GM19395 (cell line): ENCODE results near the gene PGK1.
"Not testable (repeated sequence)": the region's sequence is repeated elsewhere in the genome, so short reads cannot be mapped to it uniquely, and the experiment has no call there.

Experiments used
- ATAC-seq: cut with Tn5 transposase; IDR thresholded peaks from one replicate; pipeline ENCODE4 v1.9.1; 2021; ENCODE audit warnings: mild to moderate bottlenecking, moderate library complexity; ENCODE audit not compliant: unreplicated experiment

Gene PGK1

GRCh38 chrX:78103623-78104446, at the start of gene PGK1:
Gene PGK1 (plus strand): TSS chrX:78104248. CDS start chrX:78104341, 93 bp downstream.
- ATAC-seq, result peak; percentile 93

GRCh38 chrX:78063687-78064086, 40.4 kb upstream of the PGK1 start:
- ATAC-seq, result no peak

GRCh38 chrX:78064152-78064551, 39.9 kb upstream of the PGK1 start:
- ATAC-seq, result no peak

- peak; percentile 86 for ATAC-seq
Measured at GRCh38 chrX:78064698-78065601, 39.1 kb upstream of the PGK1 start.

- no peak for ATAC-seq
Measured at GRCh38 chrX:78066110-78066509, 37.9 kb upstream of the PGK1 start.

GRCh38 chrX:78071331-78071730, 32.7 kb upstream of the PGK1 start:
- ATAC-seq, result no peak

- not testable (repeated sequence) for ATAC-seq
Measured at GRCh38 chrX:78073147-78074077, 30.6 kb upstream of the PGK1 start.

- peak; percentile 57 for ATAC-seq
Measured at GRCh38 chrX:78074088-78074487, 30.0 kb upstream of the PGK1 start.

- ATAC-seq, result no peak
Measured at GRCh38 chrX:78075787-78076389, 28.2 kb upstream of the PGK1 start.

- not testable (repeated sequence) for ATAC-seq
Measured at GRCh38 chrX:78081413-78081812, 22.6 kb upstream of the PGK1 start.

GRCh38 chrX:78092296-78092695, 11.8 kb upstream of the PGK1 start:
- peak; percentile 82 for ATAC-seq

- no peak for ATAC-seq
Measured at GRCh38 chrX:78098108-78098507, 5.9 kb upstream of the PGK1 start.

GRCh38 chrX:78102091-78102490, 2.0 kb upstream of the PGK1 start:
- no peak for ATAC-seq

- ATAC-seq, result no peak
Measured at GRCh38 chrX:78103001-78103622, 936 bp upstream of the PGK1 start.

- peak; percentile 36 for ATAC-seq
Measured at GRCh38 chrX:78104447-78105176, 564 bp downstream of the PGK1 start.

- no peak for ATAC-seq
Measured at GRCh38 chrX:78105944-78106650, 2.0 kb downstream of the PGK1 start.

GRCh38 chrX:78106651-78106986, 2.6 kb downstream of the PGK1 start:
- ATAC-seq, result no peak

- ATAC-seq, result no peak
Measured at GRCh38 chrX:78109458-78109857, 5.4 kb downstream of the PGK1 start.
